Activated CD8-positive, alpha-beta T cell treated with anti-CD3 and anti-CD28 coated beads for 36 hours (primary cell): ENCODE results near the gene SOBP. TPM values are rescaled to one million over a fixed set of nuclear protein-coding genes. Genes with fewer than 3 reads are reported as not detected.

Experiments
- ATAC-seq: fragments of 200-7000 bp; cut with Tn5 transposase; one replicate; pipeline ENCODE4 v1.10.0; 2021; ENCODE audit warnings: mild to moderate bottlenecking, moderate library complexity
- CTCF ChIA-PET: fragments of 350-600 bp; sonication (Branson Sonifier 250); formaldehyde crosslinking; loops from one replicate; lab custom pipeline; 2021; ENCODE audit warnings: antibody characterized with exemption; lab: Charles Lee
- POLR2A ChIA-PET: fragments of 350-600 bp; sonication (Branson Sonifier 250); formaldehyde crosslinking; loops from one replicate; lab custom pipeline; 2021; ENCODE audit warnings: antibody characterized with exemption; lab: Charles Lee
- DNase-seq: peaks from one replicate; pipeline ENCODE4 v3.0.0-alpha.2; 2020
- H3K27ac Mint-ChIP-seq: one replicate; pipeline ENCODE4 v1.8.0; 2021; ENCODE audit warnings: mild to moderate bottlenecking, mixed read lengths
- H3K27me3 Mint-ChIP-seq: one replicate; pipeline ENCODE4 v1.8.0; 2021; ENCODE audit warnings: mixed read lengths
- H3K36me3 Mint-ChIP-seq: one replicate; pipeline ENCODE4 v1.8.0; 2021; ENCODE audit warnings: low read depth, mixed read lengths
- H3K4me1 Mint-ChIP-seq: one replicate; pipeline ENCODE4 v1.8.0; 2021; ENCODE audit warnings: low read depth, mixed read lengths
- H3K4me3 Mint-ChIP-seq: one replicate; pipeline ENCODE4 v1.8.0; 2021; ENCODE audit warnings: mild to moderate bottlenecking, moderate library complexity, mixed read lengths
- H3K9me3 Mint-ChIP-seq: one replicate; pipeline ENCODE4 v1.8.0; 2021; ENCODE audit warnings: mixed read lengths
- CTCF ChIP-seq: fragments of 200-600 bp; IDR thresholded peaks from one replicate; pipeline ENCODE4 v1.8.0; 2022; ENCODE audit warnings: antibody characterized with exemption, mild to moderate bottlenecking
- intact Hi-C: fragments of 100-400 bp; cut with micrococcal nuclease; formaldehyde crosslinking; loops from one replicate; pipeline ENCODE4 v1.10.0; 2022
- total RNA-seq, 2 experiments: library from RNA; stranded (reverse); gene quantifications; one replicate each; pipeline ENCODE4 v1.2.3, GENCODE V29; 2021

SOBP gene
- total RNA-seq, 2 experiments from 2014 or later: 0.77 to 1.1 TPM

GRCh38 chr6:107707346-107708275 is 217.7 kb downstream of the SOBP start:
- no peak for TF ChIP-seq CTCF
- H3K27me3 Mint-ChIP-seq: no peaks in the 10 kb centered on the region
- H3K4me1 Mint-ChIP-seq: peaks cover 31% of the 10 kb centered on the region
- ChIA-PET POLR2A (no interaction called here), CTCF (interaction anchor here (1.0 to 1.5 kb wide), 2 partner anchors 15 to 141 kb away, joined by 3 to 4 read pairs; no protein-coding TSS in a partner anchor)
- DNase-seq (no peak), ATAC-seq (no peak)
- intact Hi-C loops: no loop called here
- H3K9me3 Mint-ChIP-seq: no peaks in the 10 kb centered on the region
- H3K36me3 Mint-ChIP-seq: no peaks in the 10 kb centered on the region
- H3K4me3 Mint-ChIP-seq: no peak overlapping the region
- H3K27ac Mint-ChIP-seq: no peak overlapping the region

- Mint-ChIP-seq H3K36me3 (no peaks in the 10 kb centered on the region), H3K27me3 (no peaks in the 10 kb centered on the region), H3K27ac (no peak overlapping the region), H3K4me1 (peaks cover 39% of the 10 kb centered on the region), H3K9me3 (no peaks in the 10 kb centered on the region), H3K4me3 (no peak overlapping the region)
- no peak for TF ChIP-seq CTCF
- intact Hi-C loops: no loop called here
- ATAC-seq (no peak), DNase-seq (no peak)
- CTCF ChIA-PET: interaction anchor here (1.0 to 2.0 kb wide), 5 partner anchors 14 to 140 kb away, joined by 3 to 4 read pairs (median 4); no protein-coding TSS in a partner anchor
- POLR2A ChIA-PET: interaction anchor here (0.6 to 1.0 kb wide), 2 partner anchors 9 to 55 kb away, joined by 3 to 5 read pairs; no protein-coding TSS in a partner anchor
These were observed 218.5 kb downstream of the SOBP start for GRCh38 chr6:107708435-107708834.

- ATAC-seq: no peak
- Mint-ChIP-seq H3K36me3 (peaks cover 2% of the 10 kb centered on the region), H3K27ac (no peak overlapping the region), H3K9me3 (no peaks in the 10 kb centered on the region), H3K4me1 (peaks cover 46% of the 10 kb centered on the region), H3K27me3 (no peaks in the 10 kb centered on the region), H3K4me3 (no peak overlapping the region)
- TF ChIP-seq CTCF: no peak
- intact Hi-C loops: no loop called here
- DNase-seq: no peak
- ChIA-PET POLR2A (interaction anchor here (0.9 to 1.0 kb wide), 2 partner anchors 10 to 110 kb away, joined by 3 to 5 read pairs; no protein-coding TSS in a partner anchor), CTCF (interaction anchor here (0.9 to 2.0 kb wide), 5 partner anchors 13 to 139 kb away, joined by 3 to 4 read pairs (median 4); no protein-coding TSS in a partner anchor)
These were observed 219.4 kb downstream of the SOBP start for GRCh38 chr6:107709341-107709740.

Other genes starting within 250 kb of the SOBP start
- gene PDSS2, start 30.6 kb upstream of the SOBP start, total RNA-seq: 10 to 100 TPM; 13.2 to 14.8 TPM